Hypothalamus (tissue), 51 donors: ENCODE measurements around the gene BCAP29.
"Not testable (repeated sequence)": the region's sequence is repeated elsewhere in the genome, so short reads cannot be mapped to it uniquely, and the experiment has no call there.

ENCODE experiments used
- DNase-seq, 51 donors: peaks; one replicate each; lab custom pipeline; 2025; lab: John Stamatoyannopoulos, UW

Gene BCAP29

GRCh38 chr7:107614425-107614824 lies 34.4 kb downstream of the BCAP29 start:
- no peak for DNase-seq

DNA sequence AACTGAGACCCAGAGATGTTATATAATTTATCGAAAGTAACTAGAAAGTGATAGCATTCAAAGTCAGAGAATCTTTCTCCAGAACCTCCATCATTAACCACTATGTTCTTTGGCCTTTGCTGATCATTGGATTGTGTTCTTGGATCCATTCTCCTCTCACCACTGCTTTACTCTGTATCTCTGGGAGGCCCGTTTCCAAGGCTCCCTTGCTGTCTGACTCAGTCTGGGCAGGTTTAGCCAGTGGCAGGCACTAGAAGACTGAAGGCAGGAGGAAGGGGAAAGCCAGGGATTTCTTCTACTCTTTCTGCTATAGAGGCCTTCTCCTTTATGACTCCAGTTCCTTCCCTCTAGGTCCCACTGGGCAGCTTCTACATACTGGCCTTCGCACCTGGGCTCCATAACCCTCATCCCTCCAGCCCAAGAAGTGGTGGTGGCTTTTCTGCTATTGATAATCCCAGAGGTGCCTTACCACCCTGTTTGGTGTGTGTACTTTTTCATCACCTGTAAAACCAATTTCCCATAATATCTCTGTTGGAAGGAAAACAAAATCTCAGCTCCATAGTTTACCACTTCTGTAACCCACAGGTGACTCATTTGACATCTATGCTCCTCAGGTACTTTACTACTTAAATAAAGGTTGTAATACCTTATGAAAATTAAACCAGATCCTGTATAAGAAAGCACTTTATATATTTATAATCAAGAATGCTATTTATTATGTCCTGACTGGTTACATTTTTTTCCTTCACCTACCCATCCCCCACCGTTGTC lies 36.0 kb downstream of the BCAP29 start:
- no peak for DNase-seq

DNA sequence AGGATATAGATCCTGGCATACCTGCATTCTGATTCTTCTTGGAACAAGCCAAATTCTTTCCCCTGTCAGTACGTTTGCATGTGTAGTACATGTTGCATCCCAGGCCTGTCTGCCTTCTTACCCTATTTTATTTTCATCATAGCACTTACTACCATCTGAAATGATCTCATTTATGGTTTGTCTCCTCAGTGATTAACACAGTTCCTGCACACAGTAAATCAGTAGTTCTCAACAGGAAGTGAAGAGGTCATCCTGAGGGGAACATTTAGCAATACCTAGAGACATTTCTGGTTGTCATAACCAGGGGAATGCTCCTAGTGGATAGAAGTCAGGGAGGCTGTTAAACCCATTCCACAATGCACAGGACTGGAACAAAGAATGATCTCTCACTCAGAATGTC lies 42.4 kb downstream of the BCAP29 start:
- no peak for DNase-seq

DNA sequence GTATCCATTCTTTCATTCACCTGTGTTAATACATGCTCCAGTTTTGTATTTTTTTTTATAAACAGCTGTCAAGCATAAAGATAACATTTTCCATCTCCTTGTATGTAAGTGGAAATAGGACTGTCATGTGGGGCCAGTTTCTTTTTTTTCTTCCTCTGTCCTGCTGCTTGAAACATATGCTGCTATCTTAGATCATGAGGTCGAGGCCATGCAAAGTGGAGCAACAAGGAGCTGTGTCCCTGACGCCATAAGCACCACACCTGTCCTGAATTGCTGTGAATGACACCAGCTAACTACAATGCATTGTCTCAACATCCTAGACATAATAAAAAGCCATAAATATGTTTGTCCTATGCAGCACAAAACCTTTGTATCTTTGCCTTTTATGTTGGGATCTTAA lies 42.8 kb downstream of the BCAP29 start:
- no peak for DNase-seq

DNA sequence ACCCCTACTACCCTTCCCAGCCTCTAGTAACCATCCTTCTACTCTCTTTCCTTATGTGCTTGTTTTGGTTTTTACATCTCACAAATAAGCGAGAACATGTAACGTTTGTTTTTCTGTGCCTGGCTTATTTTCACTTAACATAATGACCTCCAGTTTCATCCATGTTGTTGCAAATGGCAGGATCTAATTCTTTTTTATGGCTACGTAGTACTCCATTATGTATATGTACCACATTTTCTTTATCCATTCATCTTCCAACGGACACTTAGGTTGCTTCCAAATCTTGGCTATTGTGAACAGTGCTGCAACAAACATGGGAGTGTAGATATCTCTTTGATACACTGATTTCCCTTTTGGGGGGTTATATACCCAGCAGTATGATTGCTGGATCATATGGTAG lies 47.0 kb downstream of the BCAP29 start:
- no peak for DNase-seq

GRCh38 chr7:107628461-107629064 lies 48.5 kb downstream of the BCAP29 start:
- no peak for DNase-seq

- DNase-seq = no peak
Observed at GRCh38 chr7:107630342-107630741, 50.3 kb downstream of the BCAP29 start.

- no peak for DNase-seq
Observed at GRCh38 chr7:107631588-107632491, 51.8 kb downstream of the BCAP29 start.

- no peak for DNase-seq
Observed at GRCh38 chr7:107632492-107632865, 52.4 kb downstream of the BCAP29 start.

DNA sequence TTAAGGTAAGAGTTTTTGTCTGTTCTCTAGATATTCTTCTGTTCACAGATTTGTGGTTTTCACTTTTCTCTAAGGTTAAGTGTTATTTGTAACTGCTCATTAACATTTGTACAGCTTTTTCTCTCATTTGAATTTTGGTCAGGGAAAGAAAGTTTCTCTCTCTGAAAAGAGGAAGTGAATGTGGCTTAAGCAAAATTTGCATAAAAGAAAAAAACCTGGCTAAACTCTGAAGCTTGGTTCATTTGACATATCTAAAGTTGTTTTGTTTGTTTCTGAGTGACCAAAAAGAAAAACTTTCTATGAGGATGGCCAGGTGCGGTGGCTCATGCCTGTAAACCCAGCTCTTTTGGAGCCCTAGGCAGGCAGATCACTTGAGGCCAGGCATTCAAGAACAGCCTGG lies 58.5 kb downstream of the BCAP29 start:
- DNase-seq = no peak

DNA sequence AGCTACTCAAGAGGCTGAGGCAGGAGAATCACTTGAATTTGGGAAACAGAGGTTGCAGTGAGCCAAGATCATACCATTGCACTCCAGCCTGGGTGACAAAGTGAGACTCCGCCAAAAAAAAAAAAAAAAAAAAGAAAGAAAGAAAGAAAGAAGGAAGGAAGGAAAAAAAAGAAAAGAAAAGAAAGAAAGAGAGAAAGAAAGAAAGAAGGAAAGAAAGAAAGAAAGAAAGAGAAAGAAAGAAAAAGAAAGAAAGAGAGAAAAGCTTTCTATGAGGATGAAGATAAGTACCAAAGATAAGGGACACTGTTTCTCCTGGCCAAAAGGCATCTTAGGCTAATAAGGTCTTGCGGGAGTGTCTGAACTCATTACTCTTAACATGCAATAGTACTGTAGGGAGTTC lies 59.0 kb downstream of the BCAP29 start:
- DNase-seq = not testable (repeated sequence)

DNA sequence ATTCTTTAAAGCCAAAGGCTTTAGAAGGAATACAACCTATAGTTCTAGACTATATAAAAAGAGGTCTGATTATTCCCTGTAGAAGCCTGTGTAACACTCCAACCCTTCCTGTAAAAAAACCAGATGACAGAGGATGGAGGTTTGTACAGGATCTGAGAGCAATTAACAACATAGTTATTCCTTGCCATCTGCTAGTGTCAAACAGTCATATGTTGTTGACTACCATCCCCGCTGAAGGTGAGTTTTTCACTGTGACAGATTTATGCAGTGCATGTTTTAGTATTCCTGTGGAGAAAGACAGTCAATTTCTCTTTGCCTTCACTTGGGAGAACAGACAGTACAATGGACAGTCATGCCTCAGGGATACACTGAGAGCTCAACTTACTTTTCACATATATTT lies 61.6 kb downstream of the BCAP29 start:
- no peak for DNase-seq

- DNase-seq = no peak
Observed at GRCh38 chr7:107642501-107642900, 62.5 kb downstream of the BCAP29 start.

- DNase-seq = no peak
Observed at GRCh38 chr7:107643407-107643806, 63.4 kb downstream of the BCAP29 start.

DNA sequence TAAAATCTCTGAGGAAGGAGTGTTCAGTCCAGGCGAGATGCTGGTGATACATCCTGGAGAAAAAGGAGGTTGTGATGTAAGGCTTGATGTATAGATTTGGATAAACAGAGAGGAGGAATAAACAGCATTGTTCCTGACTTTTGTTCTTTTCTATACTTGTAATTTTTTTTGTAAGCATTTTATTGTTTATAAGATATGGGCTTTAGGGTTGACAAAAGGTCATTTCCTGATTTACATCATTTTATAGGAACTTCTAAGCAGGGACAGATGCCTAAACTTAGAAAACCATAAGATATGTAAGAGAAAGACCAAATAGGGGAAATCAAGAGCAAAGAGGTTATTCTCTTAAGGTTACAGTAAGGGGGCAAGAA lies 63.9 kb downstream of the BCAP29 start:
- no peak for DNase-seq

- DNase-seq = no peak
Observed at GRCh38 chr7:107644309-107644974, 64.4 kb downstream of the BCAP29 start.

DNA sequence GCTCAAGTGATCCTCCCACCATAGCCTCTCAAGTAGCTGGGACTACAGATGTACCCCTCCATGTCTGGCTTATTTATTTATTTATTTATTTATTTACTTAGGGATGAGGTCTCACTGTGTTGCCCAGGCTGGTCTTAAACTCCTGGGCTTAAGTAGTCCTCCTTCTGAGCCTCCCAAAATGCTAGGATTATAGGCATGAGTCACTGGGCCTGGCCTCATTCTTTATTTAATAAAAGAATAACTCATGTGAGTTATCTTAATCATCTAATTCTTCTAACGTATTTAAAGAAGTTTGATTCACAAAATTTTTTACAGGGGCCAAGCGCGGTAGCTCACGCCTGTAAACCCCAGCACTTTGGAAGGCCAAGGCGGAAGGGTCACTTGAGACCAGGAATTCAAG lies 72.6 kb downstream of the BCAP29 start:
- DNase-seq = no peak

DNA sequence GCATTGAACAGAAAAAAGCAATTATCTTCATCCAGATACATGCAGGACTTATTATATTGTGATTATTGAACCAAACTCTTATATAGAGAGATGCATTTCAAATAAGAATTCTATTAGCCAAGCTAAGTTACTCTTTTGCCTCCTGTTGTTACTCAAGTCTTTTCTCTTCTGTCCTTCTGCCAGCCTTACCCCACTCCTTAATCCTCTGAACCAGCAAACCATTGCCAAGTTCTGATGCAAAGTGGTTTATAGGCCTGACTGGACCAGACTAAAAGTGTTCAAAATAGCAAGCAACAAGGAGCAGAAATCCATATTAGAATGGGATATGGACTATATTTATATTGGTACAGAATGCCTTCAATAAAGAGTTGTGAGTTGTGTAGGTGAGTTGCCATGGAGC lies 78.4 kb downstream of the BCAP29 start:
- no peak for DNase-seq

GRCh38 chr7:107659666-107660065 lies 79.6 kb downstream of the BCAP29 start:
- DNase-seq = no peak

GRCh38 chr7:107660381-107661080 lies 80.5 kb downstream of the BCAP29 start, which contains the start of gene SLC26A4:
Gene SLC26A4 (plus strand): TSS chr7:107660828. CDS start chr7:107661642, 814 bp downstream.
- peak in 1 of 51 donors; percentile 5 for DNase-seq
